GM18909 (cell line): ENCODE results near the gene HMGN2.
"Not testable (repeated sequence)": the region's sequence is repeated elsewhere in the genome, so short reads cannot be mapped to it uniquely, and the experiment has no call there.

Experiments
- ATAC-seq: cut with Tn5 transposase; IDR thresholded peaks from one replicate; pipeline ENCODE4 v1.9.1; 2021; ENCODE audit warnings: mild to moderate bottlenecking; ENCODE audit not compliant: unreplicated experiment, poor library complexity

The HMGN2 gene

GRCh38 chr1:26475989-26476388 is 3.7 kb downstream of the HMGN2 start:
- no peak for ATAC-seq

GRCh38 chr1:26476958-26477357 is 4.7 kb downstream of the HMGN2 start:
- ATAC-seq = no peak

GRCh38 chr1:26477446-26478152 is 5.4 kb downstream of the HMGN2 start:
- ATAC-seq = no peak

- ATAC-seq = no peak
These were observed 5.9 kb downstream of the HMGN2 start for GRCh38 chr1:26478159-26478558.

GRCh38 chr1:26478988-26479387 is 6.7 kb downstream of the HMGN2 start:
- no peak for ATAC-seq

- no peak for ATAC-seq
These were observed 10.7 kb downstream of the HMGN2 start for GRCh38 chr1:26482921-26483320.

GRCh38 chr1:26483980-26484379 is 11.7 kb downstream of the HMGN2 start:
- no peak for ATAC-seq

- ATAC-seq = no peak
These were observed 17.9 kb downstream of the HMGN2 start for GRCh38 chr1:26490155-26490554.

- ATAC-seq = no peak
These were observed 21.0 kb downstream of the HMGN2 start for GRCh38 chr1:26493267-26493666.

- ATAC-seq = no peak
These were observed 21.7 kb downstream of the HMGN2 start for GRCh38 chr1:26493938-26494337.

- ATAC-seq = no peak
These were observed 24.6 kb downstream of the HMGN2 start for GRCh38 chr1:26496861-26497260.

GRCh38 chr1:26498894-26499293 is 26.7 kb downstream of the HMGN2 start:
- ATAC-seq = no peak

GRCh38 chr1:26500488-26501175 is 28.4 kb downstream of the HMGN2 start:
- peak; percentile 65 for ATAC-seq

GRCh38 chr1:26510711-26511110 is 38.5 kb downstream of the HMGN2 start:
- ATAC-seq = not testable (repeated sequence)

- ATAC-seq = not testable (repeated sequence)
These were observed 43.6 kb downstream of the HMGN2 start for GRCh38 chr1:26515836-26516235.

GRCh38 chr1:26516987-26517765 is 44.9 kb downstream of the HMGN2 start:
- ATAC-seq = no peak

- no peak for ATAC-seq
These were observed 45.5 kb downstream of the HMGN2 start for GRCh38 chr1:26517766-26518049.

- ATAC-seq = no peak
These were observed 46.1 kb downstream of the HMGN2 start for GRCh38 chr1:26518355-26518754.

- ATAC-seq = no peak
These were observed 48.1 kb downstream of the HMGN2 start for GRCh38 chr1:26520339-26520738.

GRCh38 chr1:26521669-26522030 is 49.4 kb downstream of the HMGN2 start:
- ATAC-seq = no peak

- no peak for ATAC-seq
These were observed 49.8 kb downstream of the HMGN2 start for GRCh38 chr1:26522073-26522472.

- ATAC-seq = no peak
These were observed 51.9 kb downstream of the HMGN2 start for GRCh38 chr1:26524181-26524580.
